BLaER1 treated with 17β-estradiol and CSF1 and Interleukin-3, amounts not matched to agents 10 nM and 100 nM (cell line): ENCODE measurements around the gene MYRFL.
A peak's percentile ranks its signal among the peaks of the same experiment; 100 is the strongest.

Experiments
- H3K27ac ChIP-seq, 11 experiments: shearing (Covaris generic); formaldehyde crosslinking; 2 replicates each; pipeline ENCODE4 v1.8.1; 2022
- H3K27me3 ChIP-seq, 11 experiments: shearing (Covaris generic); formaldehyde crosslinking; 2 replicates each; pipeline ENCODE4 v1.8.1; 2022
- H3K36me3 ChIP-seq, 11 experiments: shearing (Covaris generic); formaldehyde crosslinking; 2 replicates each; pipeline ENCODE4 v1.8.1; 2022
- H3K4me1 ChIP-seq, 10 experiments: shearing (Covaris generic); formaldehyde crosslinking; 2 replicates each; pipeline ENCODE4 v1.8.1; 2022
- H3K4me2 ChIP-seq, 11 experiments: shearing (Covaris generic); formaldehyde crosslinking; 2 replicates each; pipeline ENCODE4 v1.8.1; 2022
- H3K4me3 ChIP-seq, 10 experiments: shearing (Covaris generic); formaldehyde crosslinking; 2 replicates each; pipeline ENCODE4 v1.8.1; 2022
- H3K9ac ChIP-seq, 11 experiments: shearing (Covaris generic); formaldehyde crosslinking; 2 replicates each; pipeline ENCODE4 v1.8.1; 2022
- H3K9me3 ChIP-seq, 11 experiments: shearing (Covaris generic); formaldehyde crosslinking; replicated peaks in 1 of 11; 2 replicates each; pipeline ENCODE4 v1.8.1; 2022
- H4K20me1 ChIP-seq, 11 experiments: shearing (Covaris generic); formaldehyde crosslinking; 2 replicates each; pipeline ENCODE4 v1.8.1; 2022
- Cebpa-rat ChIP-seq, 11 experiments: shearing (Covaris generic); IDR thresholded peaks; 2 replicates each; pipeline ENCODE4 v1.8.1; 2022

MYRFL gene

GRCh38 chr12:69929531-69929930 is 104.5 kb downstream of the MYRFL start:
- Histone ChIP-seq H3K4me2 (peak overlapping the region in 5 of 11 experiments; percentile 5 to 77 (median 69); a peak in 8 of 22 replicates), H3K9me3 (peaks cover 0 to 6% (median 0%) of the 10 kb centered on the region in 11 experiments; a peak in 3 of 22 replicates), H3K9ac (no peak overlapping the region), H3K27me3 (no peaks in the 10 kb centered on the region), H3K4me1 (peaks cover 19 to 83% (median 64%) of the 10 kb centered on the region in 10 experiments), H3K4me3 (no peak overlapping the region), H3K27ac (no peak overlapping the region), H4K20me1 (no peaks in the 10 kb centered on the region), H3K36me3 (no peaks in the 10 kb centered on the region)
- no peak for TF ChIP-seq Cebpa-rat (IDR thresholded peaks at IDR 0.05)

- no peak overlapping the region for H3K4me2 ChIP-seq
- no peaks in the 10 kb centered on the region for H3K36me3 ChIP-seq
- no peak for TF ChIP-seq Cebpa-rat (IDR thresholded peaks at IDR 0.05)
- H3K4me3 ChIP-seq = no peak overlapping the region
- H4K20me1 ChIP-seq = no peaks in the 10 kb centered on the region
- H3K9ac ChIP-seq = no peak overlapping the region
- H3K27ac ChIP-seq = no peak overlapping the region
- peaks cover 0 to 7% (median 0%) of the 10 kb centered on the region in 11 experiments; a peak in 3 of 22 replicates for H3K9me3 ChIP-seq
- peaks cover 17 to 83% (median 69%) of the 10 kb centered on the region in 10 experiments for H3K4me1 ChIP-seq
- no peaks in the 10 kb centered on the region for H3K27me3 ChIP-seq
Observed at GRCh38 chr12:69931569-69931968, 106.5 kb downstream of the MYRFL start.

- H3K27ac ChIP-seq = no peak overlapping the region
- H3K4me1 ChIP-seq = peaks cover 11 to 82% (median 65%) of the 10 kb centered on the region in 10 experiments
- no peak overlapping the region for H3K9ac ChIP-seq
- no peaks in the 10 kb centered on the region for H4K20me1 ChIP-seq
- H3K9me3 ChIP-seq = peaks cover 0 to 7% (median 0%) of the 10 kb centered on the region in 11 experiments; a peak in 3 of 22 replicates
- TF ChIP-seq Cebpa-rat (IDR thresholded peaks at IDR 0.05) = no peak
- H3K36me3 ChIP-seq = no peaks in the 10 kb centered on the region
- no peak overlapping the region for H3K4me3 ChIP-seq
- peak overlapping the region in 4 of 11 experiments; percentile 81 to 90 (median 86); a peak in 3 of 22 replicates for H3K4me2 ChIP-seq
- no peaks in the 10 kb centered on the region for H3K27me3 ChIP-seq
Observed at GRCh38 chr12:69932154-69932553, 107.1 kb downstream of the MYRFL start.

- Histone ChIP-seq H3K4me3 (no peak overlapping the region), H3K9me3 (peaks cover 0 to 12% (median 0%) of the 10 kb centered on the region in 11 experiments; a peak in 4 of 22 replicates), H3K9ac (no peak overlapping the region), H3K27ac (no peak overlapping the region), H4K20me1 (no peaks in the 10 kb centered on the region), H3K4me2 (peak overlapping the region in 7 of 11 experiments; percentile 16 to 90 (median 81); a peak in 11 of 22 replicates), H3K27me3 (no peaks in the 10 kb centered on the region), H3K36me3 (no peaks in the 10 kb centered on the region), H3K4me1 (peaks cover 11 to 74% (median 58%) of the 10 kb centered on the region in 10 experiments)
- no peak for TF ChIP-seq Cebpa-rat (IDR thresholded peaks at IDR 0.05)
Observed at GRCh38 chr12:69932676-69933552, 107.9 kb downstream of the MYRFL start.

- H3K36me3 ChIP-seq = no peaks in the 10 kb centered on the region
- TF ChIP-seq Cebpa-rat (IDR thresholded peaks at IDR 0.05) = no peak
- no peak overlapping the region for H3K4me3 ChIP-seq
- H3K9ac ChIP-seq = no peak overlapping the region
- peaks cover 9 to 63% (median 47%) of the 10 kb centered on the region in 10 experiments; a peak in 19 of 20 replicates for H3K4me1 ChIP-seq
- H3K4me2 ChIP-seq = peak overlapping the region in 7 of 11 experiments; percentile 69 to 90 (median 81); a peak in 10 of 22 replicates
- H3K27ac ChIP-seq = no peak overlapping the region
- peaks cover 0 to 12% (median 0%) of the 10 kb centered on the region in 11 experiments; a peak in 5 of 22 replicates for H3K9me3 ChIP-seq
- no peaks in the 10 kb centered on the region for H4K20me1 ChIP-seq
- no peaks in the 10 kb centered on the region for H3K27me3 ChIP-seq
Observed at GRCh38 chr12:69934011-69934410, 109.0 kb downstream of the MYRFL start.

- no peaks in the 10 kb centered on the region for H3K27me3 ChIP-seq
- TF ChIP-seq Cebpa-rat (IDR thresholded peaks at IDR 0.05) = no peak
- H3K9me3 ChIP-seq = peaks cover 0 to 12% (median 0%) of the 10 kb centered on the region in 11 experiments; a peak in 5 of 22 replicates
- peak overlapping the region; percentile 47 to 90 (median 72) for H3K4me2 ChIP-seq
- H3K4me3 ChIP-seq = peak overlapping the region in 3 of 10 experiments; percentile 4 to 40 (median 25); a peak in 4 of 20 replicates
- H3K27ac ChIP-seq = peak overlapping the region in 2 of 11 experiments; percentile 23 to 36; a peak in 2 of 22 replicates
- peaks cover 9 to 51% (median 36%) of the 10 kb centered on the region in 10 experiments; a peak in 19 of 20 replicates for H3K4me1 ChIP-seq
- H4K20me1 ChIP-seq = no peaks in the 10 kb centered on the region
- H3K9ac ChIP-seq = peak overlapping the region in 4 of 11 experiments; percentile 14 to 53 (median 32); a peak in 4 of 22 replicates
- H3K36me3 ChIP-seq = no peaks in the 10 kb centered on the region
Observed at GRCh38 chr12:69935651-69936100, 110.6 kb downstream of the MYRFL start.

GRCh38 chr12:69936214-69936731 is 111.2 kb downstream of the MYRFL start:
- Histone ChIP-seq H3K9me3 (peaks cover 0 to 12% (median 0%) of the 10 kb centered on the region in 11 experiments; a peak in 5 of 22 replicates), H4K20me1 (no peaks in the 10 kb centered on the region), H3K4me2 (peak overlapping the region; percentile 47 to 90 (median 72); a peak in 19 of 22 replicates), H3K4me3 (peak overlapping the region in 2 of 10 experiments; percentile 4 to 40; a peak in 3 of 20 replicates), H3K9ac (peak overlapping the region in 3 of 11 experiments; percentile 14 to 53 (median 45); a peak in 4 of 22 replicates), H3K27me3 (no peaks in the 10 kb centered on the region), H3K27ac (peak overlapping the region in 2 of 11 experiments; percentile 23 to 36; a peak in 2 of 22 replicates), H3K4me1 (peaks cover 9 to 51% (median 36%) of the 10 kb centered on the region in 10 experiments; a peak in 19 of 20 replicates), H3K36me3 (no peaks in the 10 kb centered on the region)
- no peak for TF ChIP-seq Cebpa-rat (IDR thresholded peaks at IDR 0.05)

GRCh38 chr12:69936766-69937165 is 111.7 kb downstream of the MYRFL start:
- TF ChIP-seq Cebpa-rat (IDR thresholded peaks at IDR 0.05) = no peak
- peaks cover 0 to 12% (median 0%) of the 10 kb centered on the region in 11 experiments; a peak in 5 of 22 replicates for H3K9me3 ChIP-seq

More at GRCh38 chr12:69936766-69937165, 111.7 kb downstream of the MYRFL start:
- no peaks in the 10 kb centered on the region for H4K20me1 ChIP-seq
- H3K27ac ChIP-seq = no peak overlapping the region
- no peak overlapping the region for H3K4me3 ChIP-seq
- no peaks in the 10 kb centered on the region for H3K27me3 ChIP-seq
- peaks cover 9 to 51% (median 36%) of the 10 kb centered on the region in 10 experiments; a peak in 19 of 20 replicates for H3K4me1 ChIP-seq
- no peak overlapping the region for H3K9ac ChIP-seq
- no peaks in the 10 kb centered on the region for H3K36me3 ChIP-seq
- H3K4me2 ChIP-seq = peak overlapping the region in 6 of 11 experiments; percentile 72 to 90 (median 84); a peak in 10 of 22 replicates
